ENCODE data around the gene STMN3.

Gene STMN3

GRCh38 chr20:63691711-63692435 is 38.6 kb upstream of the STMN3 start:
- no peak for DNase-seq

- no peak for DNase-seq
Measured at GRCh38 chr20:63690898-63691710, 37.9 kb upstream of the STMN3 start.

GRCh38 chr20:63690003-63690897 is 37.0 kb upstream of the STMN3 start:
- DNase-seq, result no peak

GRCh38 chr20:63689046-63690002 is 36.1 kb upstream of the STMN3 start:
- no peak for DNase-seq

GRCh38 chr20:63688228-63689045 is 35.2 kb upstream of the STMN3 start:
- no peak for DNase-seq

GRCh38 chr20:63687419-63688178 is 34.4 kb upstream of the STMN3 start:
- no peak for DNase-seq

- no peak for DNase-seq
Measured at GRCh38 chr20:63686492-63687321, 33.5 kb upstream of the STMN3 start.

GRCh38 chr20:63686094-63686491 is 32.9 kb upstream of the STMN3 start:
- DNase-seq, result no peak

- DNase-seq, result no peak
Measured at GRCh38 chr20:63685269-63686026, 32.2 kb upstream of the STMN3 start.

GRCh38 chr20:63682384-63683139 is 29.3 kb upstream of the STMN3 start:
- no peak for DNase-seq

- no peak for DNase-seq
Measured at GRCh38 chr20:63681609-63682142, 28.5 kb upstream of the STMN3 start.

- DNase-seq, result no peak
Measured at GRCh38 chr20:63680857-63681608, 27.8 kb upstream of the STMN3 start.

GRCh38 chr20:63680427-63680826 is 27.2 kb upstream of the STMN3 start:
- no peak for DNase-seq

- DNase-seq, result no peak
Measured at GRCh38 chr20:63679799-63680305, 26.6 kb upstream of the STMN3 start.

GRCh38 chr20:63678667-63679465 is 25.6 kb upstream of the STMN3 start:
- DNase-seq, result no peak

GRCh38 chr20:63678071-63678470 is 24.8 kb upstream of the STMN3 start:
- no peak for DNase-seq
